K562 (cell line): Measurements from ENCODE around the gene SCN2B. TPM values are rescaled to one million over a fixed set of nuclear protein-coding genes. Genes with fewer than 3 reads are reported as not detected.
A peak's percentile ranks its signal among the peaks of the same experiment; 100 is the strongest.

ENCODE experiments used
- CCNT2 ChIP-seq: IDR thresholded peaks from 2 replicates; pipeline ENCODE4 v1.6.1; 2011; ENCODE audit warnings: borderline replicate concordance, low read depth, mild to moderate bottlenecking, moderate library complexity, mixed read lengths, low read length; ENCODE audit not compliant: insufficient read length; ENCODE audit errors: extremely low read depth
- FOXJ2 ChIP-seq: fragments of 200-800 bp; sonication (Bioruptor generic); IDR thresholded peaks from 2 replicates; pipeline ENCODE4 v1.6.1; 2016; ENCODE audit warnings: missing genetic modification characterization, missing compliant biosample characterization
- HIVEP1 ChIP-seq: fragments of 250-450 bp; sonication (Bioruptor Pico); IDR thresholded peaks from 2 replicates; pipeline ENCODE4 v1.4.0; 2020; ENCODE audit warnings: mild to moderate bottlenecking
- NCOA4 ChIP-seq: fragments of 450-650 bp; IDR thresholded peaks from 2 replicates; pipeline ENCODE4 v1.6.1; 2018; ENCODE audit warnings: mild to moderate bottlenecking; ENCODE audit not compliant: partially characterized antibody
- NEUROD1 ChIP-seq: fragments of 150-350 bp; IDR thresholded peaks from 2 replicates; pipeline ENCODE4 v1.6.1; 2014; ENCODE audit warnings: borderline replicate concordance, low read length, low read depth; ENCODE audit not compliant: partially characterized antibody
- PHF21A ChIP-seq: fragments of 450-650 bp; IDR thresholded peaks from 2 replicates; pipeline ENCODE4 v1.6.1; 2017; ENCODE audit warnings: low read depth, borderline replicate concordance
- SP1 ChIP-seq: sonication (generic); formaldehyde crosslinking; IDR thresholded peaks from 2 replicates; pipeline ENCODE4 v1.8.1; 2022; ENCODE audit warnings: mild to moderate bottlenecking, missing genetic modification reagents
- SRF ChIP-seq, 2 experiments: fragments of 250-450, 450-650 bp in 1 of 2; sonication (Bioruptor Pico) in 1 of 2; sonication (generic) in 1 of 2; formaldehyde crosslinking; IDR thresholded peaks; 2 replicates each; pipeline versions ENCODE4 v1.5.0 to v1.5.1; 2020 to 2022; ENCODE audit warnings: mild to moderate bottlenecking in 1 of 2, missing genetic modification reagents in 1 of 2
- TAF15 ChIP-seq: fragments of 200-400 bp; formaldehyde crosslinking; IDR thresholded peaks from 2 replicates; pipeline ENCODE4 v1.6.1; 2017; ENCODE audit warnings: mild to moderate bottlenecking, low read depth, low read length, moderate library complexity
- TEAD1 ChIP-seq, 2 experiments: fragments of 450-650 bp in 1 of 2; sonication (generic) in 1 of 2; formaldehyde crosslinking; IDR thresholded peaks; 2 replicates each; pipeline versions ENCODE4 v1.4.0 to v1.8.0; 2020 to 2022; ENCODE audit warnings: mild to moderate bottlenecking in 2 of 2, missing genetic modification reagents in 1 of 2
- ZFP1 ChIP-seq: fragments of 450-650 bp; formaldehyde crosslinking; IDR thresholded peaks from 2 replicates; pipeline ENCODE4 v1.4.0; 2020; ENCODE audit warnings: mild to moderate bottlenecking, mixed read lengths
- ZKSCAN1 ChIP-seq: fragments of 150-350 bp; IDR thresholded peaks from 2 replicates; pipeline ENCODE4 v1.6.1; 2016; ENCODE audit warnings: low read depth, low read length
- ZNF586 ChIP-seq: fragments of 450-650 bp; formaldehyde crosslinking; conservative IDR thresholded peaks from 2 replicates; pipeline ENCODE4 v1.4.0; 2020; ENCODE audit warnings: mild to moderate bottlenecking, moderate library complexity
- ZNF644 ChIP-seq: fragments of 200-800 bp; sonication (Bioruptor generic); IDR thresholded peaks from 2 replicates; pipeline ENCODE4 v1.6.1; 2016; ENCODE audit warnings: low read depth, missing genetic modification characterization, missing compliant biosample characterization
- polyA plus RNA-seq, 8 experiments: library from polyadenylated mRNA; depleted of rRNA in 4 of 8; stranded (reverse) in 5 of 8; unstranded in 3 of 8; fragments of >200 nt; fragmentation: Nextera tagmentation in 2 of 8; fragmentation: Illumina TruSeq in 1 of 8; extraction: Ambion mirVana in 2 of 8; extraction: Trizol in 1 of 8; gene quantifications; 2 replicates each; pipeline versions ENCODE4 v1.2.1 to v1.2.3, GENCODE V29; 2011 to 2014; ENCODE audit warnings: inconsistent platforms in 1 of 8, missing spikeins in 1 of 8
- total RNA-seq, 7 experiments: library from RNA; depleted of rRNA in 6 of 7; stranded (reverse); fragments of >200 nt in 6 of 7; fragmentation: Illumina TruSeq in 2 of 7; extraction: Trizol in 2 of 7; gene quantifications; 2 replicates each; pipeline versions ENCODE4 v1.2.1 to v1.2.3, GENCODE V29; 2011 to 2021; ENCODE audit warnings: low replicate concordance in 1 of 7
- TF ChIP-seq, protein P1 (sequence below), 2 experiments: fragments of 450-650 bp; conservative IDR thresholded peaks; 2 replicates each; pipeline ENCODE4 v1.6.1; 2017; ENCODE audit warnings: mild to moderate bottlenecking in 2 of 2, moderate library complexity in 2 of 2
- TF ChIP-seq, protein P2 (sequence below): fragments of 250-450 bp; sonication (Bioruptor Pico); IDR thresholded peaks from 2 replicates; pipeline ENCODE4 v1.4.0; 2020; ENCODE audit warnings: mild to moderate bottlenecking
- TF ChIP-seq, protein P3 (sequence below): fragments of 250-450 bp; sonication (Bioruptor Pico); IDR thresholded peaks from 2 replicates; pipeline ENCODE4 v1.5.0; 2020; ENCODE audit warnings: mild to moderate bottlenecking, borderline replicate concordance
- TF ChIP-seq, protein P4 (sequence below): fragments of 150-350 bp; conservative IDR thresholded peaks from 2 replicates; pipeline ENCODE4 v1.6.1; 2014; ENCODE audit warnings: low read length

SCN2B gene
- total and polyA plus RNA-seq, 9 of the 15 experiments (the other 6 are each of a cell fraction or from before 2014, with no cell fraction given), result not detected

DNA sequence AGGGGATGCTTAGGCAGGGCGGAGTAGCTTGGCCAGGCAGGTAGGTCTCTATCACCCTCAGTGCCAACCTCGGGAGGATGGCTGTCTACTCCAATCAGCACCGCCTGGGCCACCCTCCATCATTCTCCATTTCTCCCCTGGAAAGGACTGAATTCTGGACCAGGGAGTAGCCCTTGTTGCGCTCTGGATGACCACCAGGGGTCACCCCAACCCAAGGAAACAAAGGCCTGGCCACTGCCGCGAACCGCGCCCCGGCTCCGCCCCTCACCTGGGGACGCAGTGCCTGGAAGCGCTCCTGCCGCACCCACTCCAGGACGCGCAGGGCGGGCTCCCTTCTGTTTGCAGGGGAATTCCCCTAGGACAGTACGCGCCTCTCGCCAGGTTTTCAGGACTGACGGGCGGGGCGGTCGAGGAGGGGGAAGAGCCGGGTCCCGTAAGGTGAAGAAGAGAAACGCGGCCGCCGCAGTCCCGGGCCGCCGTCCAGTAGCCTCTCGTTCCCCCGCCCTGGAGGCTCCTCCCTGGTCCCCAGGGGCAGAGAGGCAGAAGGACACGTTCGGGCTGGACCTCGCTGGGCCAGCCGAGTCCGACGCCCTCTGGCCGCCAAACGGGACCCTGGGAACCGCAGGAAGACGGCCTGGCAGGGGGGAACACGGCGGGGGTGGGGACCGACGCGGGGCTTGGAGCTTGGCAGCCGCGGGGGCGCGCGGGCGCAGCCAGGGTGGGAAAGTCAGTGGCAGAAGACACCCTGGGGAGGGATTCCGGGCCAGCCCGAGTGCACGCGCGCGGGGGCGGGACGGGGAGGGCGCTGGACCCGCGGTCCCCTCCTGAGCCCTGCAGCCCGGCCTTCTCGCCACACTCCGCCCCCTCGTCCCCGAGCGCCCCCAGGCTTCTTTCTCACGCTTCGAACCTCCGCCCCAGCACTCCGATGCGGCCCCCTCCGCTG lies 30.9 kb downstream of the SCN2B start (continued):
- TF ChIP-seq ZKSCAN1 (no peak), NEUROD1 (no peak), TEAD1 (CRISPR knock-in tag; IDR thresholded peaks at IDR 0.05) (0 out of 4 replicates have a peak, but pooled peaks of 1 of the 2 experiments have one; percentile 57), FOXJ2 (no peak), NCOA4 (no peak), SRF (CRISPR knock-in tag; IDR thresholded peaks at IDR 0.05) (peak in 1 of 2 experiments; percentile 26; a peak in 1 of 4 replicates), TAF15 (no peak), ZNF644 (tag) (no peak), ZNF586 (CRISPR knock-in tag) (no peak), PHF21A (0 out of 2 replicates have a peak, but pooled peaks have one; percentile 24), ZFP1 (CRISPR knock-in tag) (no peak), SP1 (CRISPR knock-in tag) (peak; percentile 88), CCNT2 (peak; percentile 41), HIVEP1 (CRISPR knock-in tag) (no peak)
- TF ChIP-seq, protein P1, sequence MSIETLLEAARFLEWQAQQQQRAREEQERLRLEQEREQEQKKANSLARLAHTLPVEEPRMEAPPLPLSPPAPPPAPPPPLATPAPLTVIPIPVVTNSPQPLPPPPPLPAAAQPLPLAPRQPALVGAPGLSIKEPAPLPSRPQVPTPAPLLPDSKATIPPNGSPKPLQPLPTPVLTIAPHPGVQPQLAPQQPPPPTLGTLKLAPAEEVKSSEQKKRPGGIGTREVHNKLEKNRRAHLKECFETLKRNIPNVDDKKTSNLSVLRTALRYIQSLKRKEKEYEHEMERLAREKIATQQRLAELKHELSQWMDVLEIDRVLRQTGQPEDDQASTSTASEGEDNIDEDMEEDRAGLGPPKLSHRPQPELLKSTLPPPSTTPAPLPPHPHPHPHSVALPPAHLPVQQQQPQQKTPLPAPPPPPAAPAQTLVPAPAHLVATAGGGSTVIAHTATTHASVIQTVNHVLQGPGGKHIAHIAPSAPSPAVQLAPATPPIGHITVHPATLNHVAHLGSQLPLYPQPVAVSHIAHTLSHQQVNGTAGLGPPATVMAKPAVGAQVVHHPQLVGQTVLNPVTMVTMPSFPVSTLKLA (conservative IDR thresholded peaks at IDR 0.05), result peak in 1 of 2 experiments; percentile 31; a peak in 1 of 4 replicates
- TF ChIP-seq, protein P2, sequence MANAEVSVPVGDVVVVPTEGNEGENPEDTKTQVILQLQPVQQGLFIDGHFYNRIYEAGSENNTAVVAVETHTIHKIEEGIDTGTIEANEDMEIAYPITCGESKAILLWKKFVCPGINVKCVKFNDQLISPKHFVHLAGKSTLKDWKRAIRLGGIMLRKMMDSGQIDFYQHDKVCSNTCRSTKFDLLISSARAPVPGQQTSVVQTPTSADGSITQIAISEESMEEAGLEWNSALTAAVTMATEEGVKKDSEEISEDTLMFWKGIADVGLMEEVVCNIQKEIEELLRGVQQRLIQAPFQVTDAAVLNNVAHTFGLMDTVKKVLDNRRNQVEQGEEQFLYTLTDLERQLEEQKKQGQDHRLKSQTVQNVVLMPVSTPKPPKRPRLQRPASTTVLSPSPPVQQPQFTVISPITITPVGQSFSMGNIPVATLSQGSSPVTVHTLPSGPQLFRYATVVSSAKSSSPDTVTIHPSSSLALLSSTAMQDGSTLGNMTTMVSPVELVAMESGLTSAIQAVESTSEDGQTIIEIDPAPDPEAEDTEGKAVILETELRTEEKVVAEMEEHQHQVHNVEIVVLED, result no peak
- TF ChIP-seq, protein P3, sequence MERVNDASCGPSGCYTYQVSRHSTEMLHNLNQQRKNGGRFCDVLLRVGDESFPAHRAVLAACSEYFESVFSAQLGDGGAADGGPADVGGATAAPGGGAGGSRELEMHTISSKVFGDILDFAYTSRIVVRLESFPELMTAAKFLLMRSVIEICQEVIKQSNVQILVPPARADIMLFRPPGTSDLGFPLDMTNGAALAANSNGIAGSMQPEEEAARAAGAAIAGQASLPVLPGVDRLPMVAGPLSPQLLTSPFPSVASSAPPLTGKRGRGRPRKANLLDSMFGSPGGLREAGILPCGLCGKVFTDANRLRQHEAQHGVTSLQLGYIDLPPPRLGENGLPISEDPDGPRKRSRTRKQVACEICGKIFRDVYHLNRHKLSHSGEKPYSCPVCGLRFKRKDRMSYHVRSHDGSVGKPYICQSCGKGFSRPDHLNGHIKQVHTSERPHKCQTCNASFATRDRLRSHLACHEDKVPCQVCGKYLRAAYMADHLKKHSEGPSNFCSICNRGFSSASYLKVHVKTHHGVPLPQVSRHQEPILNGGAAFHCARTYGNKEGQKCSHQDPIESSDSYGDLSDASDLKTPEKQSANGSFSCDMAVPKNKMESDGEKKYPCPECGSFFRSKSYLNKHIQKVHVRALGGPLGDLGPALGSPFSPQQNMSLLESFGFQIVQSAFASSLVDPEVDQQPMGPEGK (CRISPR knock-in tag), result no peak
- TF ChIP-seq, protein P4, sequence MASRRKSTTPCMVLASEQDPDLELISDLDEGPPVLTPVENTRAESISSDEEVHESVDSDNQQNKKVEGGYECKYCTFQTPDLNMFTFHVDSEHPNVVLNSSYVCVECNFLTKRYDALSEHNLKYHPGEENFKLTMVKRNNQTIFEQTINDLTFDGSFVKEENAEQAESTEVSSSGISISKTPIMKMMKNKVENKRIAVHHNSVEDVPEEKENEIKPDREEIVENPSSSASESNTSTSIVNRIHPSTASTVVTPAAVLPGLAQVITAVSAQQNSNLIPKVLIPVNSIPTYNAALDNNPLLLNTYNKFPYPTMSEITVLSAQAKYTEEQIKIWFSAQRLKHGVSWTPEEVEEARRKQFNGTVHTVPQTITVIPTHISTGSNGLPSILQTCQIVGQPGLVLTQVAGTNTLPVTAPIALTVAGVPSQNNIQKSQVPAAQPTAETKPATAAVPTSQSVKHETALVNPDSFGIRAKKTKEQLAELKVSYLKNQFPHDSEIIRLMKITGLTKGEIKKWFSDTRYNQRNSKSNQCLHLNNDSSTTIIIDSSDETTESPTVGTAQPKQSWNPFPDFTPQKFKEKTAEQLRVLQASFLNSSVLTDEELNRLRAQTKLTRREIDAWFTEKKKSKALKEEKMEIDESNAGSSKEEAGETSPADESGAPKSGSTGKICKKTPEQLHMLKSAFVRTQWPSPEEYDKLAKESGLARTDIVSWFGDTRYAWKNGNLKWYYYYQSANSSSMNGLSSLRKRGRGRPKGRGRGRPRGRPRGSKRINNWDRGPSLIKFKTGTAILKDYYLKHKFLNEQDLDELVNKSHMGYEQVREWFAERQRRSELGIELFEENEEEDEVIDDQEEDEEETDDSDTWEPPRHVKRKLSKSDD, result 0 out of 2 replicates have a peak, but pooled peaks have one; percentile 36
